Fibroblast of lung (primary cell): Measurements from ENCODE around the gene MRTFA. TPM values are rescaled to one million over a fixed set of nuclear protein-coding genes. Genes with fewer than 3 reads are reported as not detected.
"Not testable (repeated sequence)": the region's sequence is repeated elsewhere in the genome, so short reads cannot be mapped to it uniquely, and the experiment has no call there.

Source experiments
- DNase-seq, 2 donors: peaks; one replicate each; pipeline versions ENCODE4 v3.0.0 to v3.0.0-alpha.2; 2010; ENCODE audit warnings: low read depth in 2 of 2
- H2AFZ ChIP-seq: 2 replicates; pipeline ENCODE4 v1.5.1; 2012; ENCODE audit warnings: low read length, control low read depth, inconsistent platforms
- H3K27ac ChIP-seq: 2 replicates; pipeline ENCODE4 v1.5.1; 2011; ENCODE audit warnings: low read length, control low read depth; ENCODE audit not compliant: insufficient read depth
- H3K27me3 ChIP-seq: 2 replicates; pipeline ENCODE4 v1.5.1; 2011; ENCODE audit warnings: mild to moderate bottlenecking, low read length; ENCODE audit not compliant: control insufficient read depth, insufficient read depth
- H3K36me3 ChIP-seq: 2 replicates; pipeline ENCODE4 v1.5.1; 2011; ENCODE audit warnings: low read length; ENCODE audit not compliant: control insufficient read depth, insufficient read depth
- H3K4me1 ChIP-seq: 2 replicates; pipeline ENCODE4 v1.5.1; 2011; ENCODE audit warnings: low read length; ENCODE audit not compliant: control insufficient read depth, insufficient read depth; ENCODE audit errors: extremely low read depth
- H3K4me2 ChIP-seq: 2 replicates; pipeline ENCODE4 v1.5.1; 2011; ENCODE audit warnings: low read length, control low read depth; ENCODE audit not compliant: insufficient read depth; ENCODE audit errors: extremely low read depth
- H3K4me3 ChIP-seq, 4 experiments: fragments of 200-600 bp in 1 of 4; sonication (generic) in 1 of 4; replicated peaks in 1 of 4; 2 replicates each; pipeline ENCODE4 v1.5.1; 2011 to 2016; ENCODE audit warnings: low read length in 4 of 4, low read depth in 3 of 4, mild to moderate bottlenecking in 3 of 4, control low read depth in 2 of 4, inconsistent platforms in 1 of 4, mixed read lengths in 1 of 4; ENCODE audit not compliant: insufficient read depth in 1 of 4; ENCODE audit errors: control extremely low read depth in 1 of 4
- H3K79me2 ChIP-seq: 2 replicates; pipeline ENCODE4 v1.5.1; 2012; ENCODE audit warnings: mild to moderate bottlenecking, low read length, inconsistent platforms; ENCODE audit not compliant: control insufficient read depth, insufficient read depth
- H3K9ac ChIP-seq: 2 replicates; pipeline ENCODE4 v1.5.1; 2011; ENCODE audit warnings: mild to moderate bottlenecking, low read length, control low read depth; ENCODE audit not compliant: insufficient read depth
- H3K9me3 ChIP-seq: 2 replicates; pipeline ENCODE4 v1.5.1; 2012; ENCODE audit warnings: low read depth, low read length; ENCODE audit not compliant: control insufficient read depth, insufficient read depth
- H4K20me1 ChIP-seq: 2 replicates; pipeline ENCODE4 v1.5.1; 2011; ENCODE audit warnings: low read length; ENCODE audit not compliant: control insufficient read depth, insufficient read depth; ENCODE audit errors: extremely low read depth
- CTCF ChIP-seq, 2 donors: IDR thresholded peaks in 1 of 2; conservative IDR thresholded peaks in 1 of 2; 1 replicate in 1 of 2; 2 replicates in 1 of 2; pipeline ENCODE4 v1.5.1; 2011 to 2012; ENCODE audit warnings: low read length in 2 of 2, control low read depth in 1 of 2, inconsistent platforms in 1 of 2, low read depth in 1 of 2, mild to moderate bottlenecking in 1 of 2
- EZH2 ChIP-seq: IDR thresholded peaks from 2 replicates; pipeline ENCODE4 v1.5.1; 2012; ENCODE audit warnings: low read length, control low read depth, mild to moderate bottlenecking; ENCODE audit errors: missing control alignments
- polyA plus RNA-seq, 2 donors: library from polyadenylated mRNA; depleted of rRNA in 1 of 2; stranded (reverse) in 1 of 2; unstranded in 1 of 2; fragments of >200 nt; gene quantifications; 2 replicates each; pipeline ENCODE4 v1.2.1, GENCODE V29; 2011 to 2012; ENCODE audit warnings: missing spikeins in 1 of 2
- total RNA-seq: library from RNA; depleted of rRNA; stranded (reverse); fragments of >200 nt; gene quantifications from 2 replicates; pipeline ENCODE4 v1.2.1, GENCODE V29; 2014

The MRTFA gene
- total and polyA plus RNA-seq, 2 donors (not counting 1 experiment from before 2014, with no cell fraction given) = 7.6 to 23.0 TPM

- H3K9ac ChIP-seq = no peak overlapping the region
- H3K27ac ChIP-seq = no peak overlapping the region
- no peaks in the 10 kb centered on the region for H3K27me3 ChIP-seq
- peaks cover 4% of the 10 kb centered on the region for H3K79me2 ChIP-seq
- H3K4me1 ChIP-seq = peaks cover 5% of the 10 kb centered on the region
- H3K4me2 ChIP-seq = no peak overlapping the region
- H4K20me1 ChIP-seq = no peaks in the 10 kb centered on the region
- TF ChIP-seq CTCF (conservative IDR thresholded peaks at IDR 0.05 in 1 of 2, IDR thresholded peaks at IDR 0.05 in 1 of 2; ENCODE audit: low read depth in 1 of 2, low read length in 2 of 2) = no peak
- TF ChIP-seq EZH2 = no peak
- H3K4me3 ChIP-seq = no peak overlapping the region
- H2AFZ ChIP-seq = no peak overlapping the region
- no peaks in the 10 kb centered on the region for H3K9me3 ChIP-seq
- no peaks in the 10 kb centered on the region for H3K36me3 ChIP-seq
- no peak for DNase-seq
Measured at GRCh38 chr22:40540265-40540664, 96.3 kb downstream of the MRTFA start.

- H3K27ac ChIP-seq, H3K36me3 ChIP-seq, H3K4me2 ChIP-seq, H3K27me3 ChIP-seq, H3K9me3 ChIP-seq, H4K20me1 ChIP-seq, H3K4me3 ChIP-seq, H2AFZ ChIP-seq, DNase-seq, H3K9ac ChIP-seq: not testable (repeated sequence)
- H3K79me2 ChIP-seq = peaks cover 25% of the 10 kb centered on the region
- H3K4me1 ChIP-seq = peaks cover 15% of the 10 kb centered on the region
Measured at GRCh38 chr22:40536149-40536548, 100.4 kb downstream of the MRTFA start.

GRCh38 chr22:40535642-40536041, 100.9 kb downstream of the MRTFA start:
- peak overlapping the region; percentile 38 for H3K27ac ChIP-seq
- TF ChIP-seq EZH2 = no peak
- TF ChIP-seq CTCF (conservative IDR thresholded peaks at IDR 0.05 in 1 of 2, IDR thresholded peaks at IDR 0.05 in 1 of 2; ENCODE audit: low read depth in 1 of 2, low read length in 2 of 2) = no peak

More at GRCh38 chr22:40535642-40536041, 100.9 kb downstream of the MRTFA start:
- Histone ChIP-seq H3K27me3 (no peaks in the 10 kb centered on the region), H3K4me2 (no peak overlapping the region), H3K4me1 (peaks cover 15% of the 10 kb centered on the region), H3K4me3 (no peak overlapping the region), H2AFZ (no peak overlapping the region), H4K20me1 (no peaks in the 10 kb centered on the region), H3K36me3 (no peaks in the 10 kb centered on the region), H3K9ac (no peak overlapping the region), H3K9me3 (no peaks in the 10 kb centered on the region), H3K79me2 (peaks cover 27% of the 10 kb centered on the region)
- no peak for DNase-seq
